ENCODE measurements around the gene ELL2.
"Not testable (repeated sequence)": the region's sequence is repeated elsewhere in the genome, so short reads cannot be mapped to it uniquely, and the experiment has no call there.

The ELL2 gene

GRCh38 chr5:95838556-95838955, 123.1 kb downstream of the ELL2 start:
- no peaks in the 10 kb centered on the region for H3K27me3 Mint-ChIP-seq
- ATAC-seq, result no peak
- no peaks in the 10 kb centered on the region for H3K36me3 Mint-ChIP-seq (ENCODE audit: low read depth)
- H3K4me1 Mint-ChIP-seq, result peaks cover 67% of the 10 kb centered on the region
- H3K27ac Mint-ChIP-seq, result no peak overlapping the region
- no peak overlapping the region for H3K4me3 Mint-ChIP-seq
- no peaks in the 10 kb centered on the region for H3K9me3 Mint-ChIP-seq
- no peak for DNase-seq

- DNase-seq, result no peak
- H3K27me3 Mint-ChIP-seq, result no peaks in the 10 kb centered on the region
- peaks cover 64% of the 10 kb centered on the region for H3K4me1 Mint-ChIP-seq
- no peaks in the 10 kb centered on the region for H3K36me3 Mint-ChIP-seq (ENCODE audit: low read depth)
- H3K4me3 Mint-ChIP-seq, result no peak overlapping the region
- H3K9me3 Mint-ChIP-seq, result no peaks in the 10 kb centered on the region
- ATAC-seq, result no peak
- H3K27ac Mint-ChIP-seq, result peak overlapping the region; percentile 24
These were observed 123.6 kb downstream of the ELL2 start for GRCh38 chr5:95838001-95838520.

DNA sequence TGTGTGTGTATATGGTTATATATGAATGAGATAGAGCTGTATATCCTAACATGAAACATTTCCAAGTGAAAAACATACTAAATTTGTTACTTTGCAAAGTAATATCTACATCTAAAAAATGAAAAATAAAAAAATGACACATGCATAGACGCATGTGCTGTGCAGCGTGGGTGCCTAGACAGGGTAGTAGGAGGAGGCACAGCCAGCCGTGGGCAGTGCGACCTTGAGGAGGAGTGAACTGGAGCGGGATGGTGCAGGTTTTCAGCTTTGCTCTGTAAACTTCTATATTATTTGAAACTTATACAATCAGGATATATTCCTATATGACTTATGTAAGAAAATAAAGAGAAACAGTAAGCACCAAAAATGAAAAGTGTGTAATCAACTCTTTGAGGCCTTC, 124.2 kb downstream of the ELL2 start:
- no peak overlapping the region for H3K4me3 Mint-ChIP-seq
- H3K36me3 Mint-ChIP-seq (ENCODE audit: low read depth), result no peaks in the 10 kb centered on the region
- H3K9me3 Mint-ChIP-seq, result no peaks in the 10 kb centered on the region
- no peak for ATAC-seq
- no peak for DNase-seq
- peak overlapping the region; percentile 24 for H3K27ac Mint-ChIP-seq
- peaks cover 63% of the 10 kb centered on the region for H3K4me1 Mint-ChIP-seq
- no peaks in the 10 kb centered on the region for H3K27me3 Mint-ChIP-seq

DNA sequence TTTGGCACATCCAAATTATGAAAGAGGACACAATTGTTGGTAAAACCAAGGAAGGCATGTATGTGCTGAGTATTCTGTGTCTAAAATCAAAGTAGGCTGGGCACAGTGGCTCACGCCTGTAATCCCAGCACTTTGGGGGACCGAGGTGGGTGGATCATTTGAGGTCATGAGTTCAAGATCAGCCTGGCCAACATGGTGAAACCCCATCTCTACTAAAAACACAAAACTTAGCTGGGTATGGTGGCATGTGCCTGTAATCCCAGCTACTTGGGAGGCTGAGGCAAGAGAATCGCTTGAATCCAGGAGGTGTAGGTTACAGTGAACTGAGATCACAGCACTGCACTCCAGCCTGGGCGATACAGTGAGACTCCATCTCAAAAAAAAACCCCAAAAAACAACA, 124.7 kb downstream of the ELL2 start:
- not testable (repeated sequence) for H3K36me3 Mint-ChIP-seq (ENCODE audit: low read depth); ATAC-seq; H3K27ac Mint-ChIP-seq; H3K27me3 Mint-ChIP-seq; H3K9me3 Mint-ChIP-seq; DNase-seq
- peak overlapping the region; percentile 21 for H3K4me3 Mint-ChIP-seq
- H3K4me1 Mint-ChIP-seq, result peaks cover 60% of the 10 kb centered on the region

DNA sequence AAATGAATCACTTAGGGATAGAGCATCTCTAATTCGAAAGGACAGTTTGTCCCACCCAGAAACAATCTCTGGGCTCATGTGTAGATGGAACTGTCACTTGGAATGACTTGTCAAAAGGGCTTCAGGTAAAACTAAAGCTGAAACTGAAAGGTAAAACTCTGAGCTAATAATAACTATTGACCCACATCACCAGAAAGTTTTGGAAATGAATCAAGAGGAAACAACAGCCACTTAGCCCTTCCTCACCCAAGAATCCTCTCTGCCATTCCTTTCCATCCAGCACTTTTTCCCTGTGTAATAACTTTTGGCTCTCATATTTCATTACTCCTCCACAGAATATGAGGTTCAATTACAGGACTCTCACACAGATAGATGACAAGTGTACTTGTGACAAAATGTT, 125.1 kb downstream of the ELL2 start:
- no peak overlapping the region for H3K27ac Mint-ChIP-seq
- H3K4me3 Mint-ChIP-seq, result peak overlapping the region; percentile 21
- DNase-seq, result no peak
- H3K4me1 Mint-ChIP-seq, result peaks cover 60% of the 10 kb centered on the region
- no peaks in the 10 kb centered on the region for H3K27me3 Mint-ChIP-seq
- H3K9me3 Mint-ChIP-seq, result no peaks in the 10 kb centered on the region
- no peak for ATAC-seq
- H3K36me3 Mint-ChIP-seq (ENCODE audit: low read depth), result no peaks in the 10 kb centered on the region

GRCh38 chr5:95835682-95836385, 125.8 kb downstream of the ELL2 start:
- Mint-ChIP-seq H3K9me3 (no peaks in the 10 kb centered on the region), H3K36me3 (ENCODE audit: low read depth) (no peaks in the 10 kb centered on the region), H3K27ac (peak overlapping the region; percentile 86), H3K4me3 (peak overlapping the region; percentile 77), H3K27me3 (no peaks in the 10 kb centered on the region), H3K4me1 (peaks cover 55% of the 10 kb centered on the region)
- ATAC-seq (no peak), DNase-seq (no peak)
